GM19372 (cell line): Measurements from ENCODE around the gene LCN1.

Source experiments
- ATAC-seq: cut with Tn5 transposase; IDR thresholded peaks from one replicate; pipeline ENCODE4 v1.9.1; 2021; ENCODE audit warnings: mild to moderate bottlenecking, low read depth, moderate library complexity; ENCODE audit not compliant: unreplicated experiment

LCN1 gene

DNA sequence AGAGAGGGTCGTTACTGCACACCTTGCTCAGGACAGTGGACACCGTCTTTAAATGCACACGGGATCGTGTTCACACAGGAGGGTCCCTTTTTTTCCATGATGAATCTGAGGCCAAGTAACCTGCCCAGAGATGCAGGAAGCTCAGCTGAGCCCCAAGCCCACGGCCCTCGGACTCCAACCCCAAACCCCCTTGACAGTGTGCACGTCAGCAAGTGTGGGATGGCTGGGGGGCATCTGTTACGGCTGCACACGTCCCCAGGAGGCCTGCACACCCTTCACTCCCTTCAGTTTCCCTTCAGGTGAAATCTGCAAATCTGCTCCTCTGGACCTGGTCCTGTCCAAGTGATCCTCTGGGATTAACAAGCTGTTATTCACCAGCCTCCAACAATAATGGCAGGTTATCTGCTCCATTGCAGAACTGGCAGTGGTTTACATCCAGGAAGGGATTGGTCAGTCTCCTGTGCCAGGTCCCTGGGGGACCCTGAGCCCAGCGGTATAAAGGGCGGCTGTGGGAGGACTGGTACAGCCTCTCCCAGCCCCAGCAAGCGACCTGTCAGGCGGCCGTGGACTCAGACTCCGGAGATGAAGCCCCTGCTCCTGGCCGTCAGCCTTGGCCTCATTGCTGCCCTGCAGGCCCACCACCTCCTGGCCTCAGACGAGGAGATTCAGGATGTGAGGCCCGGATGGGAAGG, at the start of gene LCN1:
TSS of gene LCN1 (plus strand) at position 525 of the 692 bp plus-strand sequence. CDS start at position 583, 58 bp downstream.
- no peak for ATAC-seq

DNA sequence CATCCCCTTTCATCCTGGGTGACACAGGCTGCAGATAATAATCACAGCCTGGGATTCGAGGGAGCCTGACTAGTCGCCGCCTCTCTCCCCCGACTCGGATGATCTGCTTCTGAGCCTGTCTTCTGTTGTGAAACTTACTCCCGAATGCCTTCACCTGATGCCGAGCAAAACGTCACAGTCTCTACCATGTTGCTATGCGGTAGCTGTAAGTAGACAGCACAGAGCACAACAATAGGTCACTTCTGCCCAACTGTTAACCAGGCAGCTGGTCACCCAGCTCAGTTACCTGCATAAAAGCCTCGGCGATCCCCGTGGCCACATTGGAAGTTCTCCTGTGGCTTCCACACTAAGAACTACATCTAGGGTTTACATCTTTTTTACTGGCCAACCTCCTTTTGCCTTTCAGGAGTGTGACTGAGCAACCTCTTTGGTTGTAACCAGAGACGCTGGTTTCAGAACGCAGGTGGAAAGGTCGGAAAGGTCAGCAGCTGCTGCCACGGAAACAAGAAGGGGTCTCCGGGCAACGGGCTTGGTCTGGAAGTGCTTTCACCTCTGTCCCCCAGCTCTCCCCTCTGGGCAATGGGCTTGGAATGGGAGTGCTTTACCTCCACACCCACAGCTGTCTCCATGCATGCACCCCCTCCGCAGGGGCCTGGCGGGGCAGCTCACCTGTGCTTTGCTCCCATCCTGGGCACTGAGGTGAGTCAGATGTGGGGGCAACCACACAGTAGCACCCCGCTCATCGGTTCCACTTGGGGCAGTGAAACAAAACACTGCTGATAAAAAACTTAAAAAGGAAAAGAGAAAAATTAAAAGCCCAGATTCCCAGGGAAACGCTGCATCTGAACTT, 49.2 kb upstream of the LCN1 start:
- ATAC-seq: no peak

DNA sequence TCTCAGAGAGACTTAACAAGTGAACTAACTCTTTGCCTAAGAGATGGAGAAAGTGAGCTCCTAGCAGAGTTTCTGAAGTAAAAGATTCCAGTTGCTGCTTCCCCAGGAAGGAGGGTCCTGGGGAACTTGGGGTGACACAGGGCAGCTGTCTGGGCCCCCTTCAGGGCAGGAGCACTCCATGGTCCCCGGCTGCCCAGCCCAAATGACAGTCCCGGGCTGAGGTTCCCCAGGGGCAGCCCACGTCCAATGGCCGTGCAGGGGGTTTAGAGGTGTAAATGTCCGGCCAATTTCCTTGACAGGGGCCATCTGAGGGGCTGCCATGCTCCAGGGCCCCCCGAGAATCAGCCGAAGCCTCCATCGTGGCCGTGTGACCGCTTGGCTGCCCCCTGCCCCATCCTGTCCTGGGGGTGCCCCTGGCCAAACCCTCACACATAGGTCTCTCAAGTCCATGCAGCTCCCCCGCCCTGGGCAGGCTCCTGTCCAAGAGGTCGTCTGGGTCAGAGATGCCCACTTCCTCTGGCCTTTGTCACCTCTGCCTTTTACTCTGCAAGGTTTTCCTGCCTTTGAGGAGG, 47.2 kb upstream of the LCN1 start:
- no peak for ATAC-seq

- no peak for ATAC-seq
Observed at GRCh38 chr9:135474915-135475314, 46.3 kb upstream of the LCN1 start.

DNA sequence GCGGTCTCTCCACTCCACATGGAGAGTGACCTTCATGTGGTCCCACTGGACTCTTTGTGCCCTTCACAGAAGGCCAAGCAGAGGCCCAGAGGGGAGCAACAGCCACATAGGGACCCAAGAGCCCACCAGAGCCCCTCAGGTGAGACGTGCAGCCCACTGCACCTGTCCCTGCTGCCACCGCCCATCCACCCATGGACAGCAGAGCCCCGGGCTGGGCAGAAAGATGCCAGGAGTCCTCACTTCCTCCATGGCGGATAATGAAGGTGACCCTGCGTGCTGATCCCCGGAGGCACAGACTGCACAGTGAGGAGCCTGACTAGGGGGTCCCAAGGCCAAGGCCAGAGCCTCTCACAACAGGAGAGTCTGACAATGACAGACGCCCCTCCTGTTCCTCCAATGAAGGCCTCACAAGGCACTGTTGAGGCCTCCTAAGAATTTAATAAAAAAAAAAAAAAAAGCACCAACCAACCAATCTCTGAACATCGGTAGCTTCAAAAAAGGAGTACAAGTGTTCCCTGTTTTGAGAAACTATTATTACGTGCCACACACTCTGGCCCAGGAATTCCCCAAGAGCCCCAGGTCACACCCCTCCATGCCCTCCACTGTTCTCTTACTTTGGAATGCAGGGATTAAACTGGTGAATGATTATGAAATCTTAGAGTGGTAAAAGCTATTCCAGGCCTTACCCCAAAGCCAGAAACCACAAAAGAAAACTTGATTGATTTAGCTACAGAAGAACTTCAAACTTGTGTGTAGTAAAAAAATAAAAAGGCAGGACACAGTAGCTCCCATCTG, 44.5 kb upstream of the LCN1 start:
- ATAC-seq: no peak

- no peak for ATAC-seq
Observed at GRCh38 chr9:135478191-135478590, 43.0 kb upstream of the LCN1 start.

- ATAC-seq: no peak
Observed at GRCh38 chr9:135478829-135479468, 42.3 kb upstream of the LCN1 start.

DNA sequence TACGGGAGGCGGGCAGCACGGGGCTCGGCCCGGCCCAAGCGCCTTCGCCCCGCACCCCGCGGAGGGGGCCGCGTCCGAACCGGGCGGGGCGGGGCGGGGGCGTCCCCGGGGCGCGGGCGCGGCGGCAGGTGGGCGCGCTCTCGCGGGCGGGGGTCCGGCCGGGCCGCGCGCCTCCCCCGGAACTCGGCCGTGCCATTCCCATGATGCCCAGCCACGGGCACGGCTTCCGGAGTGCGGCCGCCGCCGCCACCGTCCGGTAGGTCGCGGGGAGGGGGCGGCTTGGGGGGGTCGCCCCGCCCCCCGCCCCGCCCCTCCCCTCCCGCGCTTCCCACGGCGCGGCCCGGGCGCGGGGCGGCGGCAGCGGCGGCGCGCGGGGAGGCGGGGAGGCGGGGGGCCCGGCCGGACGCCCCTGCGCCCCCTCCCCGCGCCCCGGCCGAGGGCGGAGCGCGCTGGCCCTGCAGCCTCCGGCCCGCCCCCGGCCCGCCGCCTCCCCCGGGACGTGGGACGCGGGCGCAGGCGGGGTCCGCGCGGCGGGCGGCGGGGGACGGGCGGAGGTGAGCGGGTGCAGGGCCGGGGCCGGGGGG, 41.7 kb upstream of the LCN1 start, which contains the start of gene PPP1R26:
TSS of gene PPP1R26 (plus strand) at position 314 of the 584 bp plus-strand sequence. CDS start 4,729 bp downstream, outside the sequence.
- no peak for ATAC-seq

- ATAC-seq: no peak
Observed at GRCh38 chr9:135480071-135480939, 40.9 kb upstream of the LCN1 start.

- ATAC-seq: no peak
Observed at GRCh38 chr9:135480940-135481310, 40.3 kb upstream of the LCN1 start.

DNA sequence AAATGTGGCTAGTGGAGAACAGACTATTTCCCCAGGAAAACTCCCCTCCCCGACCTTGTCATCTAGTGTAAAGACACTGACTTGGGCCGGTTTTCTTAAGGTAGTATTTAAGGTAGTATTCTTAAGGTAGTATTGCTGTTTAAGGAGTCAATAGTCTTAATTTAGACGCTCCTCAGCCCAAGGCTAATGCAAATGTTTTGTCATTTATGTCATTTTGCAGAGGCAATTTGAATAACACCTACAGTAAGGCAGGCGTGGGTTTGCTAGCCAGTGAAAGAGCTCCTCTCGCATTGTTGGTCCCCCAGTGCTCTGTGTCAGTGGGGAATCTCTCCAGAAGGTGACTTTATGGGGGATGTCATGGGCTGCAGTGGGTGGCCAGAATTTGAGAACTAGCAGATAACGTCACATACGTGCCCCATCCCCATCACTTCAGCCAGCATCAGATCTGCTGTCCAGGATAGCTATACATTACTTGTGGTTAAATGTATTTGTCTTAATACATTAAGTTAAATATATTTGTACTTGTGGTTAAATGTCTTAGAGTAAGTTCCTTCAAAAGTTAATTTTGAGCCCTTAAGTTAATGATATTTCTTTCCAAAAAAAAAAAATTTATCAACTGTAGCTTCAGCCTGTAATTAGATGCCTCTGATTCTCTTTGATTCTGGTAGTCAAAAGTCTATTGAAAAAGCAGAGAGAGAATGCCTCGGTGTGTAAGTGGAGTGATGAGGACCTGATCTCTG, 39.1 kb upstream of the LCN1 start:
- ATAC-seq: no peak

DNA sequence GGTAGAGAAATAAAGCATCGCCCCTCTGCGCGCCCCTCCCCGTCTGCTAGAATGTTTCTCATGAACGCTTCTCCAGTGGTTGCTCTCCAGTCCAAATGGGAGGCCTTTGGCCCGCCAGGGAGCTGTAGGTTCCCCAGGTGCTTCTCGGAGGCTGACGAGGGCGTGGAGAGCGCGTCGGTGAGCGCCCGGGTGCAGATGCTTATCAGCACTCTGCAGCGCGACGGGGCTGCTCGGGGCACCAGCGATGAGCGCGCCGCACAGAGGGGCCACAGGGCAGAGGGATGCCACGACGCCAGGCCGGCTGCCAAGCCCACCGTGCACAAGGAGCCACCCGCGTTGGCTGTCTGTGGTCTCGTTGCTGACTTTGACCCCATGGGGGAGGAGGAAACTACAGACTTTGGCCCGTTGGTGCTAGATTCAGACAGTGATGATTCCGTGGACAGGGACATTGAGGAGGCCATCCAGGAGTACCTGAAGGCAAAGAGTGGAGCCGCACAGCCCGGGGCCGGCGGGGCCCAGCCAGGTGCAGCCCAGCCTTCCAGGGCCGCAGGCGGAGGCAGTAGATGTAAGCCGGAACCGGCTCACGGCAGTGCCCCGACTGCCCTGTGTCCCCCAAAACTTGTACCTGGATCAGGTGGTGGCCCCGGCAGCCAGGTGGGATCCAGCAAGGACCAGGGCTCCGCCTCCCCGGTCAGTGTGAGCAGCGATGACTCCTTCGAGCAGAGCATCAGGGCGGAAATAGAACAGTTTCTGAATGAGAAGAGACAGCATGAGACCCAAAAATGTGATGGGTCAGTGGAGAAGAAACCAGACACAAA, 36.6 kb upstream of the LCN1 start:
- ATAC-seq: no peak

- no peak for ATAC-seq
Observed at GRCh38 chr9:135485385-135485784, 35.9 kb upstream of the LCN1 start.

GRCh38 chr9:135485832-135486231, 35.4 kb upstream of the LCN1 start:
- no peak for ATAC-seq

DNA sequence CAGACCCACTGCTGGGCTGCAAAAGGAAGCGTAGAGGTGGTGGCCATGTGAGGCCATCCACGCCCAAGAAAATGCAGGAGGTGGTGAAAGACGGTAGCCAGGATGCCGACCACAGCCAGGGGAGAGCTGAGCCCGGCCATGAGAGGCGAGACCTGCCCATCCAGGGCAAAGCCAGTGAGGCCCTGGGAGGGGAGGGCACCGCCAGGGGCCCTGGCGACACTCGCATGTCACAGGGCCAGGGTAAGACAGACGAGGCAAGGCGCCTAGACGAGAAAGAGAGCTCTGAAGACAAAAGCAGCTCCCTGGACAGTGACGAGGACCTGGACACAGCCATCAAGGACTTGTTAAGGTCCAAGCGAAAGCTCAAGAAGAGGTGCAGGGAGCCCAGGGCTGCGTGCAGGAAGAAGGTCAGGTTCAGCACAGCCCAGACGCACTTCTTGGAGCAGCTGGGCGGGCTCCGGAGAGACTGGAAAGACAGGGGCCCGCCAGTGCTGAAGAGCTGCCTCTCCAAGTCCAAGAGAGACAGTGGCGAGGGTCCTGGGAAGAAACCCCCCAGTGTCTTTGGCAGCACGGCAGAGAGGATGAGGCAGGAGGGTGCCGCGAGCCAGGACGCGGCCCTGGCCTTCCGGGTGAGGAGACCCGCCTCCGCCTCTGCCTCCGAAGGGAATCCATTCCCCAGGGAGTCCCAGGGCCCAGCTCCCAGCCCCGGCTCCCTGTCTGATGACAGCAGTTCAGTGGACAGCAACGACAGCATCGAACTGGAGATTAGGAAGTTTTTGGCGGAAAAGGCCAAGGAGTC, 34.8 kb upstream of the LCN1 start:
- no peak for ATAC-seq

GRCh38 chr9:135487281-135488012, 33.8 kb upstream of the LCN1 start:
- no peak for ATAC-seq
